ENCODE measurements around the gene CDKN2A.

Gene CDKN2A

GRCh38 chr9:21976334-21976875 is 17.8 kb downstream of the CDKN2A start:
- Histone ChIP-seq H3K27me3 (ENCODE audit: insufficient read depth, low read length, poor library complexity, severe bottlenecking) (no peaks in the 10 kb centered on the region), H3F3A (ENCODE audit: low read depth) (no peaks in the 10 kb centered on the region), H3K79me2 (ENCODE audit: insufficient read depth, low read length) (peaks cover 11% of the 10 kb centered on the region; the same call in 1 of the 2 replicates), H3K9ac (ENCODE audit: low read depth, low read length, poor library complexity, severe bottlenecking) (no peak overlapping the region), H3K36me3 (ENCODE audit: insufficient read depth, low read length) (no peaks in the 10 kb centered on the region), H2AFZ (ENCODE audit: low read length) (no peak overlapping the region), H3K9me3 (ENCODE audit: insufficient read depth, low read depth, low read length) (no peaks in the 10 kb centered on the region), H3K4me2 (ENCODE audit: low read depth, low read length, poor library complexity, severe bottlenecking) (no peak overlapping the region), H3K4me3 (ENCODE audit: low read length, poor library complexity, severe bottlenecking) (no peak overlapping the region), H3K4me1 (ENCODE audit: insufficient read depth, low read length, poor library complexity, severe bottlenecking) (no peaks in the 10 kb centered on the region), H3K9me2 (replicated peaks; ENCODE audit: low read depth, low read length) (no peaks in the 10 kb centered on the region), H4K20me1 (ENCODE audit: insufficient read depth, low read length, poor library complexity, severe bottlenecking) (no peaks in the 10 kb centered on the region)
- TF ChIP-seq EZH2phosphoT487 (IDR thresholded peaks at IDR 0.05; ENCODE audit: borderline replicate concordance): no peak
- no peak for TF ChIP-seq CTCF (conservative IDR thresholded peaks at IDR 0.05; ENCODE audit: low read length)

GRCh38 chr9:21974722-21975409 is 19.3 kb downstream of the CDKN2A start:
- Histone ChIP-seq H3K4me2 (ENCODE audit: low read depth, low read length, poor library complexity, severe bottlenecking) (no peak overlapping the region), H3K9me3 (ENCODE audit: insufficient read depth, low read depth, low read length) (no peaks in the 10 kb centered on the region), H4K20me1 (ENCODE audit: insufficient read depth, low read length, poor library complexity, severe bottlenecking) (no peaks in the 10 kb centered on the region), H3K4me3 (ENCODE audit: low read length, poor library complexity, severe bottlenecking) (no peak overlapping the region), H3K4me1 (ENCODE audit: insufficient read depth, low read length, poor library complexity, severe bottlenecking) (no peaks in the 10 kb centered on the region), H3K9me2 (replicated peaks; ENCODE audit: low read depth, low read length) (no peaks in the 10 kb centered on the region), H2AFZ (ENCODE audit: low read length) (no peak overlapping the region), H3F3A (ENCODE audit: low read depth) (no peaks in the 10 kb centered on the region), H3K27me3 (ENCODE audit: insufficient read depth, low read length, poor library complexity, severe bottlenecking) (no peaks in the 10 kb centered on the region), H3K36me3 (ENCODE audit: insufficient read depth, low read length) (no peaks in the 10 kb centered on the region; the same call in 1 of the 2 replicates), H3K9ac (ENCODE audit: low read depth, low read length, poor library complexity, severe bottlenecking) (no peak overlapping the region), H3K79me2 (ENCODE audit: insufficient read depth, low read length) (peaks cover 8% of the 10 kb centered on the region; the same call in 1 of the 2 replicates)
- TF ChIP-seq EZH2phosphoT487 (IDR thresholded peaks at IDR 0.05; ENCODE audit: borderline replicate concordance): no peak
- no peak for TF ChIP-seq CTCF (conservative IDR thresholded peaks at IDR 0.05; ENCODE audit: low read length)

GRCh38 chr9:21974343-21974721 is 19.9 kb downstream of the CDKN2A start:
- no peak overlapping the region for H3K4me3 ChIP-seq (ENCODE audit: low read length, poor library complexity, severe bottlenecking)

More at GRCh38 chr9:21974343-21974721, 19.9 kb downstream of the CDKN2A start:
- Histone ChIP-seq H3K9me2 (replicated peaks; ENCODE audit: low read depth, low read length) (no peaks in the 10 kb centered on the region), H3K9ac (ENCODE audit: low read depth, low read length, poor library complexity, severe bottlenecking) (no peak overlapping the region), H3K4me2 (ENCODE audit: low read depth, low read length, poor library complexity, severe bottlenecking) (no peak overlapping the region), H3K27me3 (ENCODE audit: insufficient read depth, low read length, poor library complexity, severe bottlenecking) (no peaks in the 10 kb centered on the region), H3F3A (ENCODE audit: low read depth) (no peaks in the 10 kb centered on the region), H2AFZ (ENCODE audit: low read length) (no peak overlapping the region), H4K20me1 (ENCODE audit: insufficient read depth, low read length, poor library complexity, severe bottlenecking) (no peaks in the 10 kb centered on the region), H3K79me2 (ENCODE audit: insufficient read depth, low read length) (peaks cover 3% of the 10 kb centered on the region; the same call in 1 of the 2 replicates), H3K9me3 (ENCODE audit: insufficient read depth, low read depth, low read length) (no peaks in the 10 kb centered on the region), H3K36me3 (ENCODE audit: insufficient read depth, low read length) (no peaks in the 10 kb centered on the region; the same call in 1 of the 2 replicates), H3K4me1 (ENCODE audit: insufficient read depth, low read length, poor library complexity, severe bottlenecking) (no peaks in the 10 kb centered on the region)
- TF ChIP-seq CTCF (conservative IDR thresholded peaks at IDR 0.05; ENCODE audit: low read length): no peak
- no peak for TF ChIP-seq EZH2phosphoT487 (IDR thresholded peaks at IDR 0.05; ENCODE audit: borderline replicate concordance)

Measured in Loucy (cell line).